H1 (cell line): ENCODE results near the gene COL6A1.

Experiments used
- ASH2L ChIP-seq: fragments of 200-600, 300-600 bp; sonication (generic); IDR thresholded peaks from one replicate; pipeline ENCODE4 v1.7.1; 2017; ENCODE audit warnings: low read length
- CHD7 ChIP-seq: fragments of 300-600 bp; sonication (generic); IDR thresholded peaks from 2 replicates; pipeline ENCODE4 v1.7.1; 2012; ENCODE audit warnings: low read length, moderate library complexity, mild to moderate bottlenecking, inconsistent platforms; ENCODE audit not compliant: insufficient replicate concordance
- EZH2 ChIP-seq: fragments of 200-600 bp; sonication (generic); IDR thresholded peaks from 2 replicates; pipeline ENCODE4 v1.7.1; 2012; ENCODE audit warnings: low read depth, mild to moderate bottlenecking, moderate library complexity, low read length, inconsistent platforms; ENCODE audit not compliant: severe bottlenecking
- POLR2AphosphoS5 ChIP-seq: IDR thresholded peaks from 2 replicates; pipeline ENCODE4 v1.6.1; 2011; ENCODE audit warnings: low read depth, low read length
- ZNF274 ChIP-seq: IDR thresholded peaks from 2 replicates; pipeline ENCODE4 v1.7.0; 2012; ENCODE audit warnings: low read length, borderline replicate concordance; ENCODE audit errors: extremely low read depth
- TF ChIP-seq, protein P1 (sequence below), 3 experiments: IDR thresholded peaks; 1 replicate in 2 of 3; 2 replicates in 1 of 3; pipeline versions ENCODE4 v1.5.1 to v1.6.1; 2011; ENCODE audit warnings: low read length in 3 of 3, mild to moderate bottlenecking in 3 of 3, inconsistent platforms in 2 of 3, low read depth in 1 of 3, moderate library complexity in 1 of 3; ENCODE audit not compliant: insufficient read depth in 1 of 3; ENCODE audit errors: control extremely low read depth in 1 of 3

DNA sequence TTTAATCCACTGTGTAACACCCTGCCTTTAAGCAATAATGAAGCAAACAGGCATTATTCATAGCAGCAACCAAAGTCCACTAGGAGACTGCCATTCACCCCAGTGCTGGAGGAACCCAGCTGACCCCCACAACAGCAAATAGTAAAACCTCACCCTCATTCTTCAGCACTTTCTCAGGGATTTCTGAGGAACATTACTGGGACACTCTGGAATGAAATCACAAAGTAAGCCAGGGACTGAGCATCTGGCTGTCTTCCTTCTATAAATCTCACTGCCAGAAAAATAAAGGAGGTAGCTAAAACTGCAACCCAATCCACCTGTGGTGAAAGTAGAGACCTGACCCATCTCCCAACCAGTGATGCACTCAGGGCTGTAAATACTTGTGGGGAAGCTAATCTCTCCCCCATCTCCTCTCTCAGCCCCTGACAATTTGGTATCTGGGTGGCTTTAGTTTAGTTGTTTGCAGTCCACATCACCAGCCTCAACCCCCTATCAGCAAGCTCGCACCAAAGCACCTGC is 47.1 kb downstream of the COL6A1 start:
- no peak for TF ChIP-seq ZNF274
- TF ChIP-seq, protein P1, sequence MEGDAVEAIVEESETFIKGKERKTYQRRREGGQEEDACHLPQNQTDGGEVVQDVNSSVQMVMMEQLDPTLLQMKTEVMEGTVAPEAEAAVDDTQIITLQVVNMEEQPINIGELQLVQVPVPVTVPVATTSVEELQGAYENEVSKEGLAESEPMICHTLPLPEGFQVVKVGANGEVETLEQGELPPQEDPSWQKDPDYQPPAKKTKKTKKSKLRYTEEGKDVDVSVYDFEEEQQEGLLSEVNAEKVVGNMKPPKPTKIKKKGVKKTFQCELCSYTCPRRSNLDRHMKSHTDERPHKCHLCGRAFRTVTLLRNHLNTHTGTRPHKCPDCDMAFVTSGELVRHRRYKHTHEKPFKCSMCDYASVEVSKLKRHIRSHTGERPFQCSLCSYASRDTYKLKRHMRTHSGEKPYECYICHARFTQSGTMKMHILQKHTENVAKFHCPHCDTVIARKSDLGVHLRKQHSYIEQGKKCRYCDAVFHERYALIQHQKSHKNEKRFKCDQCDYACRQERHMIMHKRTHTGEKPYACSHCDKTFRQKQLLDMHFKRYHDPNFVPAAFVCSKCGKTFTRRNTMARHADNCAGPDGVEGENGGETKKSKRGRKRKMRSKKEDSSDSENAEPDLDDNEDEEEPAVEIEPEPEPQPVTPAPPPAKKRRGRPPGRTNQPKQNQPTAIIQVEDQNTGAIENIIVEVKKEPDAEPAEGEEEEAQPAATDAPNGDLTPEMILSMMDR (IDR thresholded peaks at IDR 0.05; ENCODE audit: control extremely low read depth in 1 of 3, insufficient read depth in 1 of 3, low read depth in 1 of 3, low read length in 3 of 3), result no peak
- TF ChIP-seq CHD7, result no peak
- no peak for TF ChIP-seq POLR2AphosphoS5
- no peak for TF ChIP-seq EZH2
- TF ChIP-seq ASH2L, result no peak
